K562 (cell line): ENCODE results near the gene UQCR11. TPM values are rescaled to one million over a fixed set of nuclear protein-coding genes. Genes with fewer than 3 reads are reported as not detected.

Source experiments
- ATF7 ChIP-seq: fragments of 450-650 bp; IDR thresholded peaks from 2 replicates; pipeline ENCODE4 v1.7.1; 2014; ENCODE audit warnings: mild to moderate bottlenecking, moderate library complexity
- E2F8 ChIP-seq: fragments of 450-650 bp; IDR thresholded peaks from 2 replicates; pipeline ENCODE4 v1.7.1; 2018; ENCODE audit warnings: mild to moderate bottlenecking, low read depth; ENCODE audit not compliant: partially characterized antibody
- POLR3A ChIP-seq: IDR thresholded peaks from 2 replicates; pipeline ENCODE4 v1.6.1; 2011; ENCODE audit warnings: borderline replicate concordance, mild to moderate bottlenecking, moderate library complexity; ENCODE audit not compliant: insufficient read length, insufficient read depth; ENCODE audit errors: extremely low read depth
- POU5F1 ChIP-seq: fragments of 150-350 bp; IDR thresholded peaks from 2 replicates; pipeline ENCODE4 v1.6.1; 2014; ENCODE audit warnings: borderline replicate concordance, low read length, low read depth, mild to moderate bottlenecking; ENCODE audit not compliant: partially characterized antibody
- STAT5B ChIP-seq: fragments of 250-450 bp; sonication (Bioruptor Pico); IDR thresholded peaks from 2 replicates; pipeline ENCODE4 v1.8.0; 2021; ENCODE audit warnings: mild to moderate bottlenecking, inconsistent platforms
- UBTF ChIP-seq, 2 experiments: IDR thresholded peaks; 2 replicates each; pipeline ENCODE4 v1.6.1; 2012; ENCODE audit warnings: improper control_type of control experiment in 2 of 2, low read depth in 2 of 2, low read length in 2 of 2, borderline replicate concordance in 1 of 2
- ZC3H8 ChIP-seq: fragments of 450-650 bp; IDR thresholded peaks from 2 replicates; pipeline ENCODE4 v1.6.1; 2017
- ZNF217 ChIP-seq: sonication (generic); formaldehyde crosslinking; IDR thresholded peaks from 2 replicates; pipeline ENCODE4 v1.8.0; 2022; ENCODE audit warnings: mild to moderate bottlenecking, missing genetic modification reagents
- polyA plus RNA-seq, 8 experiments: library from polyadenylated mRNA; depleted of rRNA in 4 of 8; stranded (reverse) in 5 of 8; unstranded in 3 of 8; fragments of >200 nt; fragmentation: Nextera tagmentation in 2 of 8; fragmentation: Illumina TruSeq in 1 of 8; extraction: Ambion mirVana in 2 of 8; extraction: Trizol in 1 of 8; gene quantifications; 2 replicates each; pipeline versions ENCODE4 v1.2.1 to v1.2.3, GENCODE V29; 2011 to 2014; ENCODE audit warnings: inconsistent platforms in 1 of 8, missing spikeins in 1 of 8
- total RNA-seq, 7 experiments: library from RNA; depleted of rRNA in 6 of 7; stranded (reverse); fragments of >200 nt in 6 of 7; fragmentation: Illumina TruSeq in 2 of 7; extraction: Trizol in 2 of 7; gene quantifications; 2 replicates each; pipeline versions ENCODE4 v1.2.1 to v1.2.3, GENCODE V29; 2011 to 2021; ENCODE audit warnings: low replicate concordance in 1 of 7
- TF ChIP-seq, protein P1 (sequence below): fragments of 450-650 bp; formaldehyde crosslinking; IDR thresholded peaks from 2 replicates; pipeline ENCODE4 v1.4.0; 2020; ENCODE audit warnings: mild to moderate bottlenecking, mixed read lengths

Gene UQCR11
- total and polyA plus RNA-seq, 9 of the 15 experiments (the other 6 are each of a cell fraction or from before 2014, with no cell fraction given), result 57.6 to 394 (median 259) TPM

GRCh38 chr19:1651568-1652291 lies 46.5 kb upstream of the UQCR11 start (continued):
- TF ChIP-seq E2F8 (no peak), STAT5B (no peak), UBTF (IDR thresholded peaks at IDR 0.05; ENCODE audit: borderline replicate concordance in 1 of 2, low read depth in 2 of 2, low read length in 2 of 2) (0 out of 4 replicates have a peak, but pooled peaks of 1 of the 2 experiments have one; percentile 22), ZC3H8 (no peak), ZNF217 (no peak), ATF7 (0 out of 2 replicates have a peak, but pooled peaks have one; percentile 19), POU5F1 (no peak), POLR3A (no peak)
- TF ChIP-seq, protein P1, sequence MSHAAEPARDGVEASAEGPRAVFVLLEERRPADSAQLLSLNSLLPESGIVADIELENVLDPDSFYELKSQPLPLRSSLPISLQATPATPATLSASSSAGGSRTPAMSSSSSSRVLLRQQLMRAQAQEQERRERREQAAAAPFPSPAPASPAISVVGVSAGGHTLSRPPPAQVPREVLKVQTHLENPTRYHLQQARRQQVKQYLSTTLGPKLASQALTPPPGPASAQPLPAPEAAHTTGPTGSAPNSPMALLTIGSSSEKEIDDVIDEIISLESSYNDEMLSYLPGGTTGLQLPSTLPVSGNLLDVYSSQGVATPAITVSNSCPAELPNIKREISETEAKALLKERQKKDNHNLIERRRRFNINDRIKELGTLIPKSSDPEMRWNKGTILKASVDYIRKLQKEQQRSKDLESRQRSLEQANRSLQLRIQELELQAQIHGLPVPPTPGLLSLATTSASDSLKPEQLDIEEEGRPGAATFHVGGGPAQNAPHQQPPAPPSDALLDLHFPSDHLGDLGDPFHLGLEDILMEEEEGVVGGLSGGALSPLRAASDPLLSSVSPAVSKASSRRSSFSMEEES, result no peak
